Stimulated activated CD8-positive, alpha-beta memory T cell treated with anti-CD3 and anti-CD28 coated beads, Interleukin-7, amount 100 ng/mL, for 1 hour (primary cell): ENCODE results near the gene CYP27C1.
"Not testable (repeated sequence)": the region's sequence is repeated elsewhere in the genome, so short reads cannot be mapped to it uniquely, and the experiment has no call there.

Experiments used
- DNase-seq, 2 donors: peaks; one replicate each; pipeline ENCODE4 v3.0.0-alpha.2; 2020; ENCODE audit warnings: low read depth in 2 of 2

The CYP27C1 gene

GRCh38 chr2:127170452-127171197 lies 49.5 kb downstream of the CYP27C1 start:
- no peak for DNase-seq

- DNase-seq, result no peak
These were observed 50.1 kb downstream of the CYP27C1 start for GRCh38 chr2:127170021-127170420.

- DNase-seq, result no peak
These were observed 50.9 kb downstream of the CYP27C1 start for GRCh38 chr2:127169066-127169660.

- DNase-seq, result no peak
These were observed 53.8 kb downstream of the CYP27C1 start for GRCh38 chr2:127166231-127166860.

- no peak for DNase-seq
These were observed 54.6 kb downstream of the CYP27C1 start for GRCh38 chr2:127165539-127165935.

DNA sequence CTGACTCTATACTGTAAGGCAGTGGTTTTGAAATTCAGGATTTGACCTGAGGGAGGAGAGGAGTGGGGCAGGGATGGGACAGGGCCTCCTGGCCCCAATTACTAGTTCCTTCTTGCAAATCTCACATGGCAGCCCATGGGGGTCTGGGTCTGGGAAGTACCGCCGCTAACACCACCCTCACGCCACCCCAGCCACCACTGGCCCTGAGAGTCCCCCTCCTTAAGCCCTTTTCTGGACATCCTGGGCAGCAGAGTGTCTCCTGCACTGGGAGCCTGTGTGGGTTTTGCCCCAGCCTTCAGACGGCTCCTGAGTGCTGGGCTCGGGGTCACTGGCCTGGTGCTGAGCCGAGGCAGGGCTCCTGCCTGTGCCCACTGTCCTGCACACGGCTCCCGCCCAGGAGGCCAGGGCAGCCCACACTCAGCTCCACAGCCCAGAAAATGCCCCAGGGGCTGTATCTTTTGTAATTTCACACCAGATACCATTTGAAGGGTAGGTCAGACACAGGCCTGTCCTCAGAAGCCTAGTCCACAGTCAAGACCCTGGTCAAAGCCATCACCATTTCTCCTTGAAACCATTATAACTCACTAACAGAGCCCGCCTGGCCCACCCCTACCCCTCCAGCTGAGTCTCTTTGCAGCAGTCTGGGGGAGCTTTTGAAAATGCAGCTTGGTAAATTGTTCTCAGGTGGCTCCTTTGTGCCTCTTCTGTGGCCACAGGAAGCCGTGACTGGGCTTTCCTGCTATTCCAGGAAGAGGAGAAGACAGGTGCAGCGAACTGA lies 55.1 kb downstream of the CYP27C1 start:
- no peak for DNase-seq

DNA sequence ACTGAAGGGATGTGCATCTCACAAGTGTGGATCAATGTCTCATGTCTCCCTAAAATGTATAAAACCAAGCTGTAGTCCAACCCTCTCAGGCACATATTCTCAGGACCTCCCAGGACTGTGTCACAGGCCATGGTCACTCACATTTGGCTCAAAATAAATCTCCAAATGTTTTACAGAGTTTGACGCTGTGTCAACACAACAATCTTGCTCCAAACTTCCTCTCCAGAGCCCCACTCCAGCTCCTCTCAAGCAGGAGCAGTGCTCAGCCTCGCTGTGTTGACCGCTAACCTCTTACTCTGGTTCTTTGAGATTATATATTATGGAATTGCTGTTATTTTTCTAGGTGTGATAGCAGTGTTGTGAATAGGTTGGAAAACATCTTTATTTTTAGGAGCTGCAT lies 56.2 kb downstream of the CYP27C1 start:
- no peak for DNase-seq

GRCh38 chr2:127163090-127163406 lies 57.1 kb downstream of the CYP27C1 start:
- not testable (repeated sequence) for DNase-seq

GRCh38 chr2:127162261-127163089 lies 57.6 kb downstream of the CYP27C1 start:
- DNase-seq, result no peak

- no peak for DNase-seq
These were observed 58.6 kb downstream of the CYP27C1 start for GRCh38 chr2:127161176-127162136.

DNA sequence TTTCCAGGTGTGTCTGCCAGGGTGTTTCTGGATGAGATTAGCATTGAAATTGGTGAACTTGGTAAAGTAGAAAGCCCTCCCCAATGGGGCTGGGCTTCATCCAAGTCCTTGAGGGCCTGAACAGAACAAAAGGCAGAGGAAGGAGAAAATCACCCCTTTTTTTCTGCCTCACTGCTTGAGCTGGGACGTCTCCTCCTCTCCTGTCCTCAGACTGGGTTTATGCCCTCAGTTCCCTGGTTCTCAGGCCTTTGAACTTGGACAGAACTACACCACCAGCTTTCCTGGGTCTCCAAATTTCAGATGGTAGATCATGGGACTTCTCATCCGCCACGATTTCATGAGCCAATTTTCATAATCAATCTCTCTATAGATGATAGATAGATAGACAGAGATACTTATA lies 59.4 kb downstream of the CYP27C1 start:
- DNase-seq, result no peak

- no peak for DNase-seq
These were observed 60.6 kb downstream of the CYP27C1 start for GRCh38 chr2:127159543-127159942.

- DNase-seq, result no peak
These were observed 61.3 kb downstream of the CYP27C1 start for GRCh38 chr2:127158614-127159290.

GRCh38 chr2:127157651-127158485 lies 62.2 kb downstream of the CYP27C1 start:
- no peak for DNase-seq

GRCh38 chr2:127157114-127157513 lies 63.0 kb downstream of the CYP27C1 start:
- DNase-seq, result no peak

DNA sequence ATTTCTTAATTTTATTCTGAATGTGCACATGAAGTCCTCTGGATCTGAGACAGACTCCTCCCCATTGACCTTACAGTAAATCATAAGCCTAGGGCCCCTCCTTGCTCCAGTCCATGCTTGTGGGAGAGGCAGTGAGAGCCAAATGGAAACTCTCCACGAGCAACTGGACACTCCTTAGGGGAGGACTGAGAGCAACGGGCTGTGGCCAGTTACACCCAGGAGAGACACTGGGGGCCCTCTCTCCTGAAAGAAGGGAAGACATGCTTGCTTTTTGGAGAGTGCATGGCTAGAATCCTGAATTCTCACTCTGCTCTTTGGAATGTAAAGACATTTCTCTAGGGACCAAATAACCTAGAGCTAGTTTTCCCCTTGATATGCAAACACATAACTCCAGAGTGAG lies 64.2 kb downstream of the CYP27C1 start:
- no peak for DNase-seq

- DNase-seq, result no peak
These were observed 65.0 kb downstream of the CYP27C1 start for GRCh38 chr2:127155028-127155581.

- no peak for DNase-seq
These were observed 65.7 kb downstream of the CYP27C1 start for GRCh38 chr2:127154396-127154795.
